GM18867 (cell line): ENCODE data around the gene ZFP69.
"Not testable (repeated sequence)": the region's sequence is repeated elsewhere in the genome, so short reads cannot be mapped to it uniquely, and the experiment has no call there.

Experiments used
- ATAC-seq: cut with Tn5 transposase; IDR thresholded peaks from one replicate; pipeline ENCODE4 v1.9.1; 2021; ENCODE audit warnings: mild to moderate bottlenecking, moderate library complexity; ENCODE audit not compliant: unreplicated experiment

Gene ZFP69

GRCh38 chr1:40476924-40477677 is at the start of gene ZFP69:
Gene ZFP69 (plus strand): TSS chr1:40477290. CDS start chr1:40479362, 2,072 bp downstream.
- peak; percentile 71 for ATAC-seq

- ATAC-seq = no peak
Observed at GRCh38 chr1:40431385-40431784, 45.7 kb upstream of the ZFP69 start.

- no peak for ATAC-seq
Observed at GRCh38 chr1:40432644-40433390, 44.3 kb upstream of the ZFP69 start.

- ATAC-seq = no peak
Observed at GRCh38 chr1:40435471-40435870, 41.6 kb upstream of the ZFP69 start.

GRCh38 chr1:40435876-40436275 is 41.2 kb upstream of the ZFP69 start:
- no peak for ATAC-seq

GRCh38 chr1:40438391-40439015 is 38.6 kb upstream of the ZFP69 start:
- ATAC-seq = no peak

- no peak for ATAC-seq
Observed at GRCh38 chr1:40439247-40439646, 37.8 kb upstream of the ZFP69 start.

- ATAC-seq = peak; percentile 90
Observed at GRCh38 chr1:40449684-40450494, 27.2 kb upstream of the ZFP69 start, which contains the start of gene ZFP69B. Gene ZFP69B (plus strand): TSS chr1:40450476. CDS start chr1:40450962, 486 bp downstream.

GRCh38 chr1:40450495-40451237 is 26.4 kb upstream of the ZFP69 start:
- ATAC-seq = peak; percentile 14

- ATAC-seq = no peak
Observed at GRCh38 chr1:40451238-40451585, 25.9 kb upstream of the ZFP69 start.

- no peak for ATAC-seq
Observed at GRCh38 chr1:40454873-40455272, 22.2 kb upstream of the ZFP69 start.

GRCh38 chr1:40462956-40463590 is 14.0 kb upstream of the ZFP69 start:
- no peak for ATAC-seq

GRCh38 chr1:40469327-40469726 is 7.8 kb upstream of the ZFP69 start:
- ATAC-seq = no peak

GRCh38 chr1:40475268-40475667 is 1.8 kb upstream of the ZFP69 start:
- no peak for ATAC-seq

- peak; percentile 23 for ATAC-seq
Observed at GRCh38 chr1:40477678-40478053, 576 bp downstream of the ZFP69 start.

- ATAC-seq = no peak
Observed at GRCh38 chr1:40478276-40478675, 1.2 kb downstream of the ZFP69 start.

GRCh38 chr1:40479156-40479555 is 2.1 kb downstream of the ZFP69 start:
- no peak for ATAC-seq

- no peak for ATAC-seq
Observed at GRCh38 chr1:40495315-40495903, 18.3 kb downstream of the ZFP69 start.

GRCh38 chr1:40502651-40503050 is 25.6 kb downstream of the ZFP69 start:
- not testable (repeated sequence) for ATAC-seq
